Measurements from ENCODE around the gene EEFSEC.

The EEFSEC gene

GRCh38 chr3:128427872-128428822, 274.9 kb downstream of the EEFSEC start:
- POLR2A ChIA-PET (ENCODE audit: low non-redundant PET), result interaction anchor here (0.6 kb wide), 1 partner anchor 160 kb away, joined by 3 read pairs; no protein-coding TSS in a partner anchor
- H3K27ac ChIP-seq, result no peak overlapping the region
- TF ChIP-seq CTCF (conservative IDR thresholded peaks at IDR 0.05; ENCODE audit: low read depth), result no peak
- CTCF ChIA-PET, result interaction anchor here (0.6 to 2.5 kb wide), 2 partner anchors 72 to 157 kb away, joined by 3 to 15 read pairs; no protein-coding TSS in a partner anchor
- DNase-seq (ENCODE audit: low spot score), result no peak

GRCh38 chr3:128429275-128429674, 276.0 kb downstream of the EEFSEC start:
- ChIA-PET POLR2A (ENCODE audit: low non-redundant PET) (interaction anchor here (0.6 kb wide), 1 partner anchor 159 kb away, joined by 3 read pairs; no protein-coding TSS in a partner anchor), CTCF (no interaction called here)
- TF ChIP-seq CTCF (conservative IDR thresholded peaks at IDR 0.05; ENCODE audit: low read depth), result no peak
- no peak for DNase-seq (ENCODE audit: low spot score)
- H3K27ac ChIP-seq, result no peak overlapping the region

GRCh38 chr3:128429751-128430150, 276.5 kb downstream of the EEFSEC start:
- DNase-seq (ENCODE audit: low spot score), result no peak
- ChIA-PET POLR2A (ENCODE audit: low non-redundant PET) (no interaction called here), CTCF (interaction anchor here (1.4 kb wide), 1 partner anchor 68 kb away, joined by 7 read pairs; no protein-coding TSS in a partner anchor)
- no peak overlapping the region for H3K27ac ChIP-seq
- TF ChIP-seq CTCF (conservative IDR thresholded peaks at IDR 0.05; ENCODE audit: low read depth), result no peak

GRCh38 chr3:128430301-128430700, 277.0 kb downstream of the EEFSEC start:
- CTCF ChIA-PET, result interaction anchor here (1.4 kb wide), 1 partner anchor 67 kb away, joined by 7 read pairs; no protein-coding TSS in a partner anchor
- DNase-seq (ENCODE audit: low spot score), result no peak
- TF ChIP-seq CTCF (conservative IDR thresholded peaks at IDR 0.05; ENCODE audit: low read depth), result no peak
- H3K27ac ChIP-seq, result no peak overlapping the region
- POLR2A ChIA-PET (ENCODE audit: low non-redundant PET), result no interaction called here

- TF ChIP-seq CTCF (conservative IDR thresholded peaks at IDR 0.05; ENCODE audit: low read depth), result no peak
- ChIA-PET CTCF (interaction anchor here (1.4 kb wide), 1 partner anchor 67 kb away, joined by 7 read pairs; no protein-coding TSS in a partner anchor), POLR2A (ENCODE audit: low non-redundant PET) (interaction anchor here (0.6 kb wide), 1 partner anchor 31 kb away, joined by 12 read pairs; no protein-coding TSS in a partner anchor)
- H3K27ac ChIP-seq, result no peak overlapping the region
- DNase-seq (ENCODE audit: low spot score), result no peak
Observed at GRCh38 chr3:128430731-128431130, 277.4 kb downstream of the EEFSEC start.

- H3K27ac ChIP-seq, result no peak overlapping the region
- TF ChIP-seq CTCF (conservative IDR thresholded peaks at IDR 0.05; ENCODE audit: low read depth), result no peak
- no peak for DNase-seq (ENCODE audit: low spot score)
- ChIA-PET CTCF (interaction anchor here (0.6 kb wide), 1 partner anchor 71 kb away, joined by 3 read pairs; no protein-coding TSS in a partner anchor), POLR2A (ENCODE audit: low non-redundant PET) (no interaction called here)
Observed at GRCh38 chr3:128431803-128432300, 278.6 kb downstream of the EEFSEC start.

All from RWPE1 (cell line).